Transverse colon (tissue), 4 donors: ENCODE data around the gene ITGA7. TPM values are rescaled to one million over a fixed set of nuclear protein-coding genes. Genes with fewer than 3 reads are reported as not detected.

Experiments
- DNase-seq: peaks from one replicate; pipeline ENCODE4 v3.0.0-alpha.2; 2019
- H3K27ac ChIP-seq, 4 donors: fragments of 200-600 bp; sonication (generic); 2 replicates each; pipeline ENCODE4 v1.5.1; 2016 to 2018; ENCODE audit warnings: inconsistent platforms in 4 of 4
- H3K27me3 ChIP-seq: fragments of 200-600 bp; sonication (generic); 2 replicates; pipeline ENCODE4 v1.5.1; 2017; ENCODE audit warnings: inconsistent platforms
- H3K36me3 ChIP-seq, 4 donors: fragments of 200-600 bp; sonication (generic); 2 replicates each; pipeline ENCODE4 v1.5.1; 2017 to 2019; ENCODE audit warnings: inconsistent platforms in 4 of 4
- H3K4me1 ChIP-seq, 4 donors: fragments of 200-600 bp; sonication (generic); 2 replicates each; pipeline ENCODE4 v1.5.1; 2017 to 2020; ENCODE audit warnings: inconsistent platforms in 4 of 4
- H3K4me3 ChIP-seq, 4 donors: fragments of 200-600 bp; sonication (generic); 1 replicate in 1 of 4; 2 replicates in 3 of 4; pipeline versions ENCODE4 v1.5.1 to v1.6.1; 2017 to 2019; ENCODE audit warnings: inconsistent platforms in 4 of 4
- H3K9me3 ChIP-seq, 2 donors: fragments of 200-600 bp; sonication (generic); 2 replicates each; pipeline ENCODE4 v1.5.1; 2017 to 2019; ENCODE audit warnings: inconsistent platforms in 2 of 2
- EP300 ChIP-seq: sonication (generic); formaldehyde crosslinking; IDR thresholded peaks from one replicate; pipeline ENCODE4 v1.6.1; 2017; ENCODE audit warnings: antibody characterized with exemption, low read depth
- POLR2A ChIP-seq: fragments of 450-650 bp; IDR thresholded peaks from one replicate; pipeline ENCODE4 v1.6.1; 2016; ENCODE audit warnings: antibody characterized with exemption, mild to moderate bottlenecking, moderate library complexity
- POLR2AphosphoS5 ChIP-seq, 3 donors: sonication (generic); formaldehyde crosslinking; IDR thresholded peaks; one replicate each; pipeline ENCODE4 v1.6.1; 2016; ENCODE audit warnings: antibody characterized with exemption in 3 of 3
- WGBS, 2 donors: methylation state at CpG; one replicate each; pipeline ENCODE4 v1.1.5; 2018; ENCODE audit warnings: low coverage in 1 of 2; 5-methylcytosine and 5-hydroxymethylcytosine counted together
- in situ Hi-C, 4 donors: fragments of 200-750 bp; cut with MboI; loops; one replicate each; pipeline versions ENCODE4 v1.15.0 to v1.15.1; 2017; ENCODE audit warnings: low sequenced_read_pairs in 3 of 4, low pct_ligation_motif_present in 1 of 4, low pct_unique_long_range_greater_than_20kb in 1 of 4
- intact Hi-C: fragments of 100-400 bp; cut with DNase I; formaldehyde crosslinking; loops from one replicate; pipeline ENCODE4 v1.15.1; 2023; ENCODE audit warnings: low total_unique reads
- total RNA-seq, 4 donors: library from RNA; depleted of rRNA; stranded (reverse); fragments of >200 nt; gene quantifications; one replicate each; pipeline ENCODE4 v1.1.0, GENCODE V29; 2016
- TF ChIP-seq, protein P1 (sequence below), 5 experiments: fragments of 200-600 bp in 3 of 5; fragments of 450-650 bp in 2 of 5; sonication (generic) in 3 of 5; IDR thresholded peaks; 1 replicate in 2 of 5; 2 replicates in 3 of 5; pipeline ENCODE4 v1.5.1; 2016 to 2017; ENCODE audit warnings: antibody characterized with exemption in 5 of 5, inconsistent platforms in 3 of 5, mild to moderate bottlenecking in 2 of 5, moderate library complexity in 1 of 5

Gene ITGA7
- total RNA-seq, 4 donors from 2014 or later: 14.4 to 125 (median 23.6) TPM

- H3K36me3 ChIP-seq: no peaks in the 10 kb centered on the region
- in situ Hi-C loops (no loop called here), intact Hi-C loops (no loop called here)
Observed at GRCh38 chr12:55683676-55684075, 24.0 kb downstream of the ITGA7 start.

DNA sequence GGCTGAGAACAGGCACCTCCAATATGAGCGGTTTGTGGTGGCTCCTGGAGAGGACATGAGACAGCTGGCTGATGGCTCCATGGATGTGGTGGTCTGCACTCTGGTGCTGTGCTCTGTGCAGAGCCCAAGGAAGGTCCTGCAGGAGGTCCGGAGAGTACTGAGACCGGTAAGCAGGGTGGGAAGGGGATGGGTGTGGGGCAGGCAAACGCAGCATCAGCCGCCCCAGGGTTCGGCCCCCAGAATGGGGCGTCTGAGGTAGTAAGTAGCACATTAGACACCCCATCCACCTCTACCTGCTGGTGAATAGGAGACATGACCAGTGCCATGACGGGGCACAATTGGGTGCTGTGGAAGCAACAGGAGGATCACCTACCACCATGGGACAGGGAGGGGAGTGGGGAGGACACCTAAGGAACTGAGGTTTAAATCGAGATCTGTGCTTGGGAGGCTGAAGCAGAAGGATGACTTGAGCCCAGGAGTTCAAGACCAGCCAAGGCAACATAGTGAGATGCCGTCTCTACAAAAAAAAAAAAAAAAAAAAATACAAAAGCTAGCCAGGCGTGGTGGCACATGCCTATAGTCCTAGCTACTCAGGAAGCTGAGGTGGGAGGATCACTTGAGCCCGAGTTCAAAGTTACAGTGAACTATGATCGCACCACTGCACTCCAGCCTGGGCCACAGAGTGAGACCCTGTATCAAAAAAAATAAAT lies 25.5 kb downstream of the ITGA7 start:
- H3K27ac ChIP-seq: peak overlapping the region; percentile 67 to 83 (median 74)
- intact Hi-C loops: no loop called here

More at GRCh38 chr12:55683676-55684075, 24.0 kb downstream of the ITGA7 start:
- WGBS, 2 donors: 89 to 100% methylated on average over 3 to 7 of the region's 7 CpGs
- no peak overlapping the region for H3K4me3 ChIP-seq
- peaks cover 7 to 26% (median 15%) of the 10 kb centered on the region in 4 donors for H3K4me1 ChIP-seq
- H3K27ac ChIP-seq: no peak overlapping the region
- TF ChIP-seq EP300: no peak
- no peak for TF ChIP-seq POLR2AphosphoS5 (IDR thresholded peaks at IDR 0.05)
- TF ChIP-seq, protein P1, sequence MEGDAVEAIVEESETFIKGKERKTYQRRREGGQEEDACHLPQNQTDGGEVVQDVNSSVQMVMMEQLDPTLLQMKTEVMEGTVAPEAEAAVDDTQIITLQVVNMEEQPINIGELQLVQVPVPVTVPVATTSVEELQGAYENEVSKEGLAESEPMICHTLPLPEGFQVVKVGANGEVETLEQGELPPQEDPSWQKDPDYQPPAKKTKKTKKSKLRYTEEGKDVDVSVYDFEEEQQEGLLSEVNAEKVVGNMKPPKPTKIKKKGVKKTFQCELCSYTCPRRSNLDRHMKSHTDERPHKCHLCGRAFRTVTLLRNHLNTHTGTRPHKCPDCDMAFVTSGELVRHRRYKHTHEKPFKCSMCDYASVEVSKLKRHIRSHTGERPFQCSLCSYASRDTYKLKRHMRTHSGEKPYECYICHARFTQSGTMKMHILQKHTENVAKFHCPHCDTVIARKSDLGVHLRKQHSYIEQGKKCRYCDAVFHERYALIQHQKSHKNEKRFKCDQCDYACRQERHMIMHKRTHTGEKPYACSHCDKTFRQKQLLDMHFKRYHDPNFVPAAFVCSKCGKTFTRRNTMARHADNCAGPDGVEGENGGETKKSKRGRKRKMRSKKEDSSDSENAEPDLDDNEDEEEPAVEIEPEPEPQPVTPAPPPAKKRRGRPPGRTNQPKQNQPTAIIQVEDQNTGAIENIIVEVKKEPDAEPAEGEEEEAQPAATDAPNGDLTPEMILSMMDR (IDR thresholded peaks at IDR 0.05): no peak
- TF ChIP-seq POLR2A: no peak
- no peaks in the 10 kb centered on the region for H3K27me3 ChIP-seq
- no peaks in the 10 kb centered on the region for H3K9me3 ChIP-seq
- DNase-seq: no peak

GRCh38 chr12:55681142-55682077 lies 26.3 kb downstream of the ITGA7 start:
- TF ChIP-seq POLR2A (peak; percentile 70), POLR2AphosphoS5 (IDR thresholded peaks at IDR 0.05) (peak; percentile 72 to 90 (median 74)), EP300 (no peak)
- TF ChIP-seq, protein P1 (IDR thresholded peaks at IDR 0.05): peak; percentile 34 to 71 (median 48)
- H3K27ac ChIP-seq: peak overlapping the region; percentile 67 to 83 (median 74)
- intact Hi-C loops: no loop called here

More for the DNA sequence above, 25.5 kb downstream of the ITGA7 start:
- Histone ChIP-seq H3K4me3 (peak overlapping the region in 3 of 4 donors; percentile 37 to 55 (median 43)), H3K36me3 (no peaks in the 10 kb centered on the region), H3K4me1 (peaks cover 7 to 26% (median 15%) of the 10 kb centered on the region in 4 donors), H3K9me3 (no peaks in the 10 kb centered on the region), H3K27me3 (no peaks in the 10 kb centered on the region)
- TF ChIP-seq POLR2A (no peak), EP300 (no peak), POLR2AphosphoS5 (IDR thresholded peaks at IDR 0.05) (no peak)
- in situ Hi-C loops: no loop called here
- DNase-seq: no peak
- WGBS, 2 donors: 42 to 53% methylated on average over 5 to 13 of the region's 13 CpGs

GRCh38 chr12:55679691-55680090 lies 28.0 kb downstream of the ITGA7 start:
- DNase-seq: no peak
- no peak overlapping the region for H3K27ac ChIP-seq
- no peaks in the 10 kb centered on the region for H3K36me3 ChIP-seq
- no peaks in the 10 kb centered on the region for H3K9me3 ChIP-seq
- peaks cover 7 to 34% (median 15%) of the 10 kb centered on the region in 4 donors for H3K4me1 ChIP-seq
- no peaks in the 10 kb centered on the region for H3K27me3 ChIP-seq
- H3K4me3 ChIP-seq: no peak overlapping the region
- 87 to 100% methylated on average over 1 to 5 of the region's 5 CpGs for WGBS, 2 donors
- in situ Hi-C loops: no loop called here
- intact Hi-C loops: no loop called here
- TF ChIP-seq POLR2AphosphoS5 (IDR thresholded peaks at IDR 0.05): no peak
- no peak for TF ChIP-seq POLR2A
- TF ChIP-seq, protein P1 (IDR thresholded peaks at IDR 0.05): no peak
- TF ChIP-seq EP300: no peak

More at GRCh38 chr12:55681142-55682077, 26.3 kb downstream of the ITGA7 start:
- Histone ChIP-seq H3K9me3 (no peaks in the 10 kb centered on the region), H3K27me3 (no peaks in the 10 kb centered on the region), H3K36me3 (no peaks in the 10 kb centered on the region), H3K4me3 (peak overlapping the region; percentile 18 to 55 (median 40)), H3K4me1 (peaks cover 7 to 26% (median 15%) of the 10 kb centered on the region in 4 donors)
- peak; percentile 85 for DNase-seq
- WGBS, 2 donors: 0 to 7% methylated on average over 1 to 15 of the region's 17 CpGs
- in situ Hi-C loops: no loop called here
